GM18508 (cell line): ENCODE results near the gene PLCG1.

Experiments
- ATAC-seq: cut with Tn5 transposase; IDR thresholded peaks from one replicate; pipeline ENCODE4 v1.9.1; 2021; ENCODE audit warnings: moderate number of reproducible peaks; ENCODE audit not compliant: insufficient read depth, unreplicated experiment

The PLCG1 gene

GRCh38 chr20:41165001-41165882, 27.9 kb downstream of the PLCG1 start:
- no peak for ATAC-seq

- no peak for ATAC-seq
Measured at GRCh38 chr20:41166201-41167117, 29.1 kb downstream of the PLCG1 start.

DNA sequence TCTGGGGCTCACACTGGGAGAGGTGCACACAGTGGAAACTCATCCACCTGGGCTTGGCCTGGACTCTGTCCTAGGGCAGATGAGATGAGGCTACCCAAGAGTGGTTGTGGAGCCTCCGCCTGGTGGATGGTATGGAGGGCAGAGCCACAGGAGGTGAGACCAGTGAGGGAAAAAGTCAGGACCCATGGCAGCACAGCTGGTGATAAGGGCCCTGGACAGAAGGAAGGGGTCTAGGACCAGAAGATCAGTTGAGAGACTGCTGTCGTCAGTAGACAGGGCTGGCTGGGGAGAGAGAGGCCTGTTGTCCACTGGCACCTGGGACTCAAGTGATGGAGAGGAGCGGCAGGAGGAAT, 29.8 kb downstream of the PLCG1 start:
- ATAC-seq, result no peak

DNA sequence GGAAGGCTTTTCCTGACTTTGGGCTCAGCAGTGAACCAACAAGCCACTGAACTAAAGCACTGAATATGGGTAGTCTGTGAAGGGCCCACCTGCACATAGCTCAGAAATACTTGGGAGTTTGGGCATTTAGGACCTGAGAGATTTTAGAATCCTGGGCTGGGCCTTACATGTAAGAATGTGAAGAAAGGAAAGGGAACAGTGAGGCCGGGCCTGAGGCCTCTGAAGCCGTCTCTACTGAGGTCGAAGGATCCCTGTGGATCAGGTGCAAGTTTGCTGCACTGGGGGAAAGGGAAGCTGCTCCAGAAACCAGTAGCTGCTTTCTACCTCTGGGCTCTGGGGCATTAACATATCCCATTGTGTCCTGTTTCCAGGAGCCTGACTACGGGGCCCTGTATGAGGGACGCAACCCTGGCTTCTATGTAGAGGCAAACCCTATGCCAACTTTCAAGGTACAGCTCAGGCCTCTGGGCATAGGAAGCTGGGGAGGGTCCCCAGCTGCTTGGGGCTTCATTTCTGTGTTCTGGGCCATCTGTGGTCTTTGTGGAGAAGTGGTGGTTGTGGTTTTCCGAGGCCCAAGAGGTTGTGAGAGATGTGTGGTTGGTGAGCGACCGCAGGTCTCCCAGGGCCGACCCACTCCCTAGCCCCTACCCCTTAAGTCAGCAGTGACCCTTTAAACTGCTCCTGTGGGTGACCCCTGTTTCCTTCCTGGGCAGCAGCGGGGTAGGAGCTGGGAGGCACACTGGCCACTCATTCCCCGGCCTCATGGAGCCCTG, 30.3 kb downstream of the PLCG1 start:
- no peak for ATAC-seq

DNA sequence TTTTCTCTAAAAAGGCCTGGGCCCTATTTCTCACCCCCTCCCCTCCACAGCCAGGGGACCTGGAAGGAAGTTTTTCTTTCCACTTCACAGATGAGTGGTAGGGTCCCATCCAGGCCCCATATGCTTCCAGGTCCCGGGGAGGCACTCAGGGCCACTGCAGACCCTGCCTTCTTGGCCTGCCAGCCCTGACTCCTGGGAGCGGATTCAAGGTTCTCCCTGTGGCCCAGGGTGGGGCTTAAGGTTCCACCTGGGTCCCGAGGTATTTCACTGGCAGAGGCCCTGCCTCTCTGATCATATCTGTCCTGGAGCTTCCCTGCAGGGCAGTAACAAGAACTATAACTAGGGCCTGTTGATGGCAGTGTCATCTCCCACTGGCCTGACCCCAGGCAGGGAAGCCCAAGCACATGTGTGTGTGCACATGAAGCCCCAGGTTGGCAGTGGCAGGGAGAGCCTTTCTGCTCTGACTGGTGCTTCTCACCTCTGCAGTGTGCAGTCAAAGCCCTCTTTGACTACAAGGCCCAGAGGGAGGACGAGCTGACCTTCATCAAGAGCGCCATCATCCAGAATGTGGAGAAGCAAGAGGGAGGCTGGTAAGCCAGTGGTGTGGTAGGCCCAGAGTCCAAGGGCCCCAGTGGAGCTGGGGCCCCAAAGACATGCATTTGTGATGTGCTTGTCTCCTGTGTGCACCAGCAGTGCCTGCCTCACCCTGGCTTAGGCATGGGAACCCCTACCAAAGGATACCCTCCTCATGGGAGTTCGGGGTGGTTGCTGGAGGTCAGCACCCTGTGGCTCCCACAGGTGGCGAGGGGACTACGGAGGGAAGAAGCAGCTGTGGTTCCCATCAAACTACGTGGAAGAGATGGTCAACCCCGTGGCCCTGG, 31.2 kb downstream of the PLCG1 start:
- ATAC-seq, result no peak

DNA sequence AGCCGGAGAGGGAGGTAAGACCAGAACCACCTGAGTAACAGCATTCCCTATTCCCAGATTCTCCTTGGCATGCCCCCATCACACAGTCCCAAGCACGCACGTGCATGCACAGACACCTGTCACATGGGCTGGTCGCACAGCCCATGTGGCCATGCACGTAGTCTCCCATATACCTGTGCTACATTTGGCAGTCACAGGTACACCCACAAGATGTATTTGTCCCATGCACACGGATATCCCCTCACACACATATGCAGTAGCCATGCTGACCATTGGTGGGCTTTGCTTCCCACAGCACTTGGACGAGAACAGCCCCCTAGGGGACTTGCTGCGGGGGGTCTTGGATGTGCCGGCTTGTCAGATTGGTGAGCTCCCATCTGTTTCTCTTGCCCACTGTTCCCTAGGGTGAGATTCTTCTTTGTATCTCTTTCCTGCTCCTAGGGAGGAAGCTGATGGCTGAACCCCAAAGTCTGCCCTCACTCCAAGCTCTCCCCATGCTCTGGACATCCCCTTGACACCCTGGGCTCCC, 31.9 kb downstream of the PLCG1 start:
- no peak for ATAC-seq

GRCh38 chr20:41169791-41170351, 32.5 kb downstream of the PLCG1 start:
- ATAC-seq, result no peak

GRCh38 chr20:41170386-41171105, 33.2 kb downstream of the PLCG1 start:
- no peak for ATAC-seq

DNA sequence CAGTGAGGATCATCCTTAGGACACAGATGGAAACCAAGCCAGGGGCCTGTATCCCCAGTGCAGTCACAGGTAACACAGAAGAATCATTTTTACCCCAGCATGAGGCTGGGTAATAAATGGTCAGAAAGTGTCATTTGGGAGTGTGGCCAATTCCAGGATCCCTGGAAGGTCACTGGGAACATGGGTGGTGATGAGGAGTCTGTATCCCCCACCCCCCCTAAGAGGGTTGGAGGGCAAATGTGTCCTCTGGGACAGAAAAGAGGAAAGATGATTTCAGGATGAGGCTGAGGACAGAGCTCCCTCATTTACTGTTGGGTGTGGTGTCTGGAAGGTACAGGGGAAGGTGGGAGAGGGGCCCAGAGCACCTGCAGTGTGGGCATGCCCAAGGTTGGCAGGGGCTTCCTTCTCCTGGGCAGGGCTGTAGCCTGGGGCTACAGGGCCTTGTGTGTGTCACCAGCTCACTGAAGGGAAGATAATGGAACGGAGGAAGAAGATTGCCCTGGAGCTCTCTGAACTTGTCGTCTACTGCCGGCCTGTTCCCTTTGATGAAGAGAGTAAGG, 34.5 kb downstream of the PLCG1 start:
- no peak for ATAC-seq

GRCh38 chr20:41172296-41173140, 35.2 kb downstream of the PLCG1 start:
- ATAC-seq, result no peak

DNA sequence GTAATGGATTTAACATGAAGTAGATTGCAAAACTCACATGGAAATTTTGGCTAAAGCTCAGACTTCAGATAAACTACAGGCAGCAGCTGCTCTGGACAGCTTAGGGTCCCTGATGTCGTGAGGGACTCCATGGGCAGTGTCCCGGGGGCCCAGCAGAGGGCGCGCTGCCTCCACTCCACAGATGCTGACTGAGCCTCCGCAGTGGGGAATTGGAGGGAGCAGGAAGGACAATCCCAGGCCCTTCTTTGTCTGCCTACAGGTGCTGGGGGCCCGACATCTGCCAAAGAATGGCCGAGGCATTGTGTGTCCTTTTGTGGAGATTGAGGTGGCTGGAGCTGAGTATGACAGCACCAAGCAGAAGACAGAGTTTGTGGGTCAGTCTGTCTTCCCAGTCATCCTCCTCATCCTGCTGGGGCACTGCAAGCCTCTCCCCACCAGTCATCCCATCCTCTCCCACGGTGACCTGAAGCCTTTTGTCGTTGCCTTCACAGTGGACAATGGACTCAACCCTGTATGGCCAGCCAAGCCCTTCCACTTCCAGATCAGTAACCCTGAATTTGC, 35.9 kb downstream of the PLCG1 start:
- no peak for ATAC-seq

DNA sequence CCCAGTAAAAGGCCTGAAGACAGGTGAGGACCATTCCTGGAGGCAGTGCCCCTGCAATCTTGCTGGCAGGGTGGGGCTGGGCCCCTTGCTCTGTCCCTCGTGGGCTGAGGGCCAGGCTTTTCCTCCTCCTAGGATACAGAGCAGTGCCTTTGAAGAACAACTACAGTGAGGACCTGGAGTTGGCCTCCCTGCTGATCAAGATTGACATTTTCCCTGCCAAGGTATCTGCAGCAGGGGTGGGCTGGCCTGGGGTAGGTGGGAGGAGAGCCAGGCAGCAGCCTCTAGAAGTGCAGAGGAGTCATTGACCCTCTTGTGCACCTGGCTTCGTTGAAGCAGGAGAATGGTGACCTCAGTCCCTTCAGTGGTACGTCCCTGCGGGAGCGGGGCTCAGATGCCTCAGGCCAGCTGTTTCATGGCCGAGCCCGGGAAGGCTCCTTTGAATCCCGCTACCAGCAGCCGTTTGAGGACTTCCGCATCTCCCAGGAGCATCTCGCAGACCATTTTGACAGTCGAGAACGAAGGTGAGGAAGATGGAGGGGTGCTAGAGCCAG, 36.5 kb downstream of the PLCG1 start:
- ATAC-seq, result no peak

- no peak for ATAC-seq
Measured at GRCh38 chr20:41174373-41174772, 37.0 kb downstream of the PLCG1 start.

DNA sequence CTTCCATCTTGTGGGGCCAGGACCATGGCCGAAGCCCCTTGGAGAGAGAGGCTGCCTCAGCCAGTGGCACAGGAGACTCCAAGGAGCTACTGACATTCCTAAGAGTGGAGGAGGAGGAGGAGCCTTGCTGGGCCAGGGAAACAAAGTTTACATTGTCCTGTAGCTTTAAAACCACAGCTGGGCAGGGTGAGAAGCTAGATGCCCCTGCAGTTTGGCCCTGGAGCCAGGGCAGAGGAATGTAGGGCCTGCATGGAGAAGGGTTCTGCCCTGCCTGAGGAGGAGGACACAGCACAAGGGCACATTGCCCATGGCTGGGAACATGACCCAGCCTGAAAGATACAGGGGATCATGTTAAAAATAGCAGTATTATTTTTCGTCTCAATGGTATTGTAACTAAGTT, 37.4 kb downstream of the PLCG1 start:
- ATAC-seq, result no peak

GRCh38 chr20:41175201-41175651, 37.9 kb downstream of the PLCG1 start:
- no peak for ATAC-seq

- ATAC-seq, result no peak
Measured at GRCh38 chr20:41175727-41176330, 38.5 kb downstream of the PLCG1 start.
